ENCODE results near the gene SHROOM4. TPM values are rescaled to one million over a fixed set of nuclear protein-coding genes. Genes with fewer than 3 reads are reported as not detected.

SHROOM4 gene
- total and polyA plus RNA-seq, 2 of the 13 experiments (the other 11 are each of a cell fraction or from before 2014, with no cell fraction given) = 0.08 to 0.18 TPM

DNA sequence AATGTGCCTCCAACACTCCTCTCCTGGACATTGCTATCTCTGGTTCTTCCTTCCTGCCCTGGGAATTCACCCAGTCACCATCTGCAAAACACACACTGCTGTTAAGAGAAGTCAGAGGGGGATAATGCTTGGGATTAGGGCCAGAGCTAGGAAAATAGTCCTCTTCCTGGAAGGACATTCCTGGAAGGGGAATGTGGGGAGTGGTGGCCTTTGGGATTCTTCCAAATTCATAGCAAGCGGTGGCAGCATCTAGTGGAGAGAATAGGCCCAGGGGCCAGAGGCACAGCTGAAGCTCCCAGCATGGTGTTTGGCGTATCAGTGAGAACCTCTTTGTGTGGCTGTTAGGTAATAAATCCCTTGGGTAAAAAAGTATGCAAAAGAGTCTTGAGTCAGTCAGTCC, 34.3 kb downstream of the SHROOM4 start (continued):
- TF ChIP-seq, protein P1, sequence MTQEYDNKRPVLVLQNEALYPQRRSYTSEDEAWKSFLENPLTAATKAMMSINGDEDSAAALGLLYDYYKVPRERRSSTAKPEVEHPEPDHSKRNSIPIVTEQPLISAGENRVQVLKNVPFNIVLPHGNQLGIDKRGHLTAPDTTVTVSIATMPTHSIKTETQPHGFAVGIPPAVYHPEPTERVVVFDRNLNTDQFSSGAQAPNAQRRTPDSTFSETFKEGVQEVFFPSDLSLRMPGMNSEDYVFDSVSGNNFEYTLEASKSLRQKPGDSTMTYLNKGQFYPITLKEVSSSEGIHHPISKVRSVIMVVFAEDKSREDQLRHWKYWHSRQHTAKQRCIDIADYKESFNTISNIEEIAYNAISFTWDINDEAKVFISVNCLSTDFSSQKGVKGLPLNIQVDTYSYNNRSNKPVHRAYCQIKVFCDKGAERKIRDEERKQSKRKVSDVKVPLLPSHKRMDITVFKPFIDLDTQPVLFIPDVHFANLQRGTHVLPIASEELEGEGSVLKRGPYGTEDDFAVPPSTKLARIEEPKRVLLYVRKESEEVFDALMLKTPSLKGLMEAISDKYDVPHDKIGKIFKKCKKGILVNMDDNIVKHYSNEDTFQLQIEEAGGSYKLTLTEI (CRISPR knock-in tag; conservative IDR thresholded peaks at IDR 0.05) = no peak
- TF ChIP-seq ZNF557 (CRISPR knock-in tag; IDR thresholded peaks at IDR 0.05) = no peak
- TF ChIP-seq CAMTA2 (CRISPR knock-in tag; IDR thresholded peaks at IDR 0.05; ENCODE audit: borderline replicate concordance) = no peak
- TF ChIP-seq, protein P2, sequence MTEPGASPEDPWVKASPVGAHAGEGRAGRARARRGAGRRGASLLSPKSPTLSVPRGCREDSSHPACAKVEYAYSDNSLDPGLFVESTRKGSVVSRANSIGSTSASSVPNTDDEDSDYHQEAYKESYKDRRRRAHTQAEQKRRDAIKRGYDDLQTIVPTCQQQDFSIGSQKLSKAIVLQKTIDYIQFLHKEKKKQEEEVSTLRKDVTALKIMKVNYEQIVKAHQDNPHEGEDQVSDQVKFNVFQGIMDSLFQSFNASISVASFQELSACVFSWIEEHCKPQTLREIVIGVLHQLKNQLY (CRISPR knock-in tag; IDR thresholded peaks at IDR 0.05) = no peak
- TF ChIP-seq ZNF496 (CRISPR knock-in tag; IDR thresholded peaks at IDR 0.05; ENCODE audit: insufficient replicate concordance) = no peak

DNA sequence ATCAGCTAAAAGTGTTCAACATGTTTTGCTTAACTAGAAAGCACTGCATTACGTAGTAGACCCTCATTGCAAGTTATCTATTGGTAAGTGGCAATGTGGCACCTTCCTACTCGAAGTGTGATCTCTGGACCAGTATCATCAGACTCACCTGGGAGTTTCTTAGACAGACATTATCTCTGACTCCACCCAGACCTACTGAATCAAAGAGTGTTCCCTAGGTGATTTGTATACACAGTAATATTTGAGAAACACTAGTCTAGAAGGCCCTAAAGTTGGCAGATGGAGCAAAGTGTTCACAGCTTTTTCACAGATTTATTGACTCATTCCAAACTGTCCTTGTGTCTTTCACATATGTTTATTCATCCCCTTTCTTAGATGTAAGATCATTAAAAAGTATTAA, 35.7 kb downstream of the SHROOM4 start:
- ATAC-seq = no peak
- Histone ChIP-seq H3K4me1 (ENCODE audit: insufficient read depth, low read length) (no peaks in the 10 kb centered on the region), H3K9ac (ENCODE audit: insufficient read depth, low read depth, low read length) (no peak overlapping the region), H2AFZ (ENCODE audit: low read length) (no peak overlapping the region), H3K36me3 (replicated peaks in 1 of 2; ENCODE audit: control insufficient read depth in 1 of 2, insufficient read depth in 2 of 2, low read length in 2 of 2) (no peaks in the 10 kb centered on the region), H3K27me3 (ENCODE audit: control insufficient read depth in 1 of 2, insufficient read depth in 2 of 2, low read length in 2 of 2) (no peaks in the 10 kb centered on the region), H3K4me2 (ENCODE audit: low read depth, low read length) (no peak overlapping the region), H4K20me1 (ENCODE audit: insufficient read depth, low read length) (no peaks in the 10 kb centered on the region), H3K27ac (ENCODE audit: extremely low read length, insufficient read depth, low read length) (no peak overlapping the region), H3K79me2 (ENCODE audit: insufficient read depth, low read length) (no peaks in the 10 kb centered on the region), H3K4me3 (replicated peaks in 1 of 3; ENCODE audit: insufficient read depth in 1 of 3, low read depth in 2 of 3, low read length in 3 of 3) (no peak overlapping the region), H3K9me3 (ENCODE audit: low read length) (no peaks in the 10 kb centered on the region)
- DNase-seq (ENCODE audit: low spot score) = no peak
- in situ Hi-C loops (cut with HindIII; ENCODE audit: extremely low pct_ligation_motif_present, low pct_unique_long_range_greater_than_20kb) = no loop called here
- no TSS peak for BruUV-seq (replicated peaks)
- TF ChIP-seq ZNF563 (CRISPR knock-in tag; IDR thresholded peaks at IDR 0.05) (no peak), FIP1L1 (IDR thresholded peaks at IDR 0.05; ENCODE audit: borderline replicate concordance, insufficient read depth, low read depth, low read length) (no peak), ZNF446 (CRISPR knock-in tag; IDR thresholded peaks at IDR 0.05) (no peak), ZNF101 (CRISPR knock-in tag; IDR thresholded peaks at IDR 0.05; ENCODE audit: borderline replicate concordance, low read depth) (no peak), ARNT2 (CRISPR knock-in tag; IDR thresholded peaks at IDR 0.05; ENCODE audit: low read depth) (no peak), IRX3 (CRISPR knock-in tag; IDR thresholded peaks at IDR 0.05; ENCODE audit: borderline replicate concordance, low read depth) (no peak)
- TF ChIP-seq, protein P3, sequence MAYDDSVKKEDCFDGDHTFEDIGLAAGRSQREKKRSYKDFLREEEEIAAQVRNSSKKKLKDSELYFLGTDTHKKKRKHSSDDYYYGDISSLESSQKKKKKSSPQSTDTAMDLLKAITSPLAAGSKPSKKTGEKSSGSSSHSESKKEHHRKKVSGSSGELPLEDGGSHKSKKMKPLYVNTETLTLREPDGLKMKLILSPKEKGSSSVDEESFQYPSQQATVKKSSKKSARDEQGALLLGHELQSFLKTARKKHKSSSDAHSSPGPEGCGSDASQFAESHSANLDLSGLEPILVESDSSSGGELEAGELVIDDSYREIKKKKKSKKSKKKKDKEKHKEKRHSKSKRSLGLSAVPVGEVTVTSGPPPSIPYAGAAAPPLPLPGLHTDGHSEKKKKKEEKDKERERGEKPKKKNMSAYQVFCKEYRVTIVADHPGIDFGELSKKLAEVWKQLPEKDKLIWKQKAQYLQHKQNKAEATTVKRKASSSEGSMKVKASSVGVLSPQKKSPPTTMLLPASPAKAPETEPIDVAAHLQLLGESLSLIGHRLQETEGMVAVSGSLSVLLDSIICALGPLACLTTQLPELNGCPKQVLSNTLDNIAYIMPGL (CRISPR knock-in tag; IDR thresholded peaks at IDR 0.05; ENCODE audit: borderline replicate concordance in 1 of 2, low read depth in 1 of 2) = no peak
- TF ChIP-seq, protein P4, sequence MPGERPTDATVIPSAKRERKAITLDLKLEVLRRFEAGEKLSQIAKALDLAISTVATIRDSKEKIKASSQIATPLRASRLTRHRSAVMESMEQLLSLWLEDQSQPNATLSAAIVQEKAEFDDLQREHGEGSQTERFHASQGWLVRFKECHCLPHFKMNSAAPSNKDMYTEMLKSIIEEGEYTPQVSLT (CRISPR knock-in tag; IDR thresholded peaks at IDR 0.05; ENCODE audit: borderline replicate concordance, low read depth) = no peak
- TF ChIP-seq, protein P5, sequence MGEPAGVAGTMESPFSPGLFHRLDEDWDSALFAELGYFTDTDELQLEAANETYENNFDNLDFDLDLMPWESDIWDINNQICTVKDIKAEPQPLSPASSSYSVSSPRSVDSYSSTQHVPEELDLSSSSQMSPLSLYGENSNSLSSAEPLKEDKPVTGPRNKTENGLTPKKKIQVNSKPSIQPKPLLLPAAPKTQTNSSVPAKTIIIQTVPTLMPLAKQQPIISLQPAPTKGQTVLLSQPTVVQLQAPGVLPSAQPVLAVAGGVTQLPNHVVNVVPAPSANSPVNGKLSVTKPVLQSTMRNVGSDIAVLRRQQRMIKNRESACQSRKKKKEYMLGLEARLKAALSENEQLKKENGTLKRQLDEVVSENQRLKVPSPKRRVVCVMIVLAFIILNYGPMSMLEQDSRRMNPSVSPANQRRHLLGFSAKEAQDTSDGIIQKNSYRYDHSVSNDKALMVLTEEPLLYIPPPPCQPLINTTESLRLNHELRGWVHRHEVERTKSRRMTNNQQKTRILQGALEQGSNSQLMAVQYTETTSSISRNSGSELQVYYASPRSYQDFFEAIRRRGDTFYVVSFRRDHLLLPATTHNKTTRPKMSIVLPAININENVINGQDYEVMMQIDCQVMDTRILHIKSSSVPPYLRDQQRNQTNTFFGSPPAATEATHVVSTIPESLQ (CRISPR knock-in tag; conservative IDR thresholded peaks at IDR 0.05) = no peak
- TF ChIP-seq, protein P6, sequence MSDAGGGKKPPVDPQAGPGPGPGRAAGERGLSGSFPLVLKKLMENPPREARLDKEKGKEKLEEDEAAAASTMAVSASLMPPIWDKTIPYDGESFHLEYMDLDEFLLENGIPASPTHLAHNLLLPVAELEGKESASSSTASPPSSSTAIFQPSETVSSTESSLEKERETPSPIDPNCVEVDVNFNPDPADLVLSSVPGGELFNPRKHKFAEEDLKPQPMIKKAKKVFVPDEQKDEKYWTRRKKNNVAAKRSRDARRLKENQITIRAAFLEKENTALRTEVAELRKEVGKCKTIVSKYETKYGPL (CRISPR knock-in tag; IDR thresholded peaks at IDR 0.05) = no peak
- POLR2A ChIA-PET = no interaction called here
- 67% methylated on average over 1 of the region's 2 CpGs for WGBS (ENCODE audit: low lambda C conversion rate)
- no peak for FAIRE-seq
- intact Hi-C loops (cut with micrococcal nuclease; ENCODE audit: unreplicated experiment) = no loop called here
- CTCF ChIA-PET (ENCODE audit: low intra/inter-chr PET ratio, low total read pairs) = no interaction called here

All from HepG2 (cell line).